Breast epithelium (tissue), 3 donors: Measurements from ENCODE around the gene NECAB3.

Source experiments
- POLR2A ChIP-seq: fragments of 450-650 bp; IDR thresholded peaks from one replicate; pipeline ENCODE4 v1.6.1; 2016; ENCODE audit warnings: antibody characterized with exemption, mild to moderate bottlenecking, moderate library complexity
- POLR2AphosphoS5 ChIP-seq, 3 donors: sonication (generic); formaldehyde crosslinking; IDR thresholded peaks; one replicate each; pipeline ENCODE4 v1.6.1; 2017; ENCODE audit warnings: antibody characterized with exemption in 3 of 3
- TF ChIP-seq, protein P1 (sequence below), 3 donors: fragments of 450-650 bp; IDR thresholded peaks; one replicate each; pipeline ENCODE4 v1.5.1; 2016 to 2017; ENCODE audit warnings: antibody characterized with exemption in 3 of 3, mild to moderate bottlenecking in 3 of 3, moderate library complexity in 3 of 3

DNA sequence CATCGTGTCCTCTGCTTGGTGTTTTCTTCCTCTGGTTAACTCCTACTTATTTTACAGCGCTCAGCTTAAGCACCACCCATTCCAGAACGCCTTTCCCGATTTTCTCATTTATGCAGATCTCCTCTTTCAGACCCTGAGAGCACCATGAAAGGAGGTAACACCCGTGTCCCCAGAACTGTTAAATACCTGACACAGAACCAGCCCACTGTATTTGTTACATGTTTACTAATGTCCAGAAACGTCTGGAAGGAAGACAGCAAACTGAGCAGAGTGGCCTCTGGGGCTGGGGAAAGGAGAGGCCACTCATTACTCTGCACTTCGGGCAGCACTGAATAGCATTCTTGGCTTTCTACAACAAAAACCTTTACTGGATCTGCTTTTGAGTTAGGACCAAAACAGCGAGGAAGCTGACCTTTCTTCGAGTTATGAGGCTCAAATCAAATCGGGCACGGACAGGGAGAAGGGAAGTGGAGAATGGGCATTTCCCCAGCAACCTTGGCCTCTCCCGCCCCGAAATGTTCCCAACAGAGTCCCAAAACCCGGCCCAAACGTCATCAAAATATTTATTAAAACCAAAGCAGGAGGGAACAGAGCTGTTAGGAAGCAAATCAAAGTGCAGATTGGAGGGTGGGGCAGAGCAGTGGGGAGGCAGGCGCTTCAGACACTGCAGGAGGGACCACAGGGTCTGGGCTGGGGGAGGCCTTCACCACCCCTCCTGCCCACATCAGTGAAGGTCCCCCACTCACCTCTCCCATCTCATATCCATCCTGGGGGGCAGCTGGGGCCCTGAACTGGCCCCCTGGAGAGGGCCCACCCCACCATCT, 1.1 kb upstream of the NECAB3 start:
- TF ChIP-seq, protein P1, sequence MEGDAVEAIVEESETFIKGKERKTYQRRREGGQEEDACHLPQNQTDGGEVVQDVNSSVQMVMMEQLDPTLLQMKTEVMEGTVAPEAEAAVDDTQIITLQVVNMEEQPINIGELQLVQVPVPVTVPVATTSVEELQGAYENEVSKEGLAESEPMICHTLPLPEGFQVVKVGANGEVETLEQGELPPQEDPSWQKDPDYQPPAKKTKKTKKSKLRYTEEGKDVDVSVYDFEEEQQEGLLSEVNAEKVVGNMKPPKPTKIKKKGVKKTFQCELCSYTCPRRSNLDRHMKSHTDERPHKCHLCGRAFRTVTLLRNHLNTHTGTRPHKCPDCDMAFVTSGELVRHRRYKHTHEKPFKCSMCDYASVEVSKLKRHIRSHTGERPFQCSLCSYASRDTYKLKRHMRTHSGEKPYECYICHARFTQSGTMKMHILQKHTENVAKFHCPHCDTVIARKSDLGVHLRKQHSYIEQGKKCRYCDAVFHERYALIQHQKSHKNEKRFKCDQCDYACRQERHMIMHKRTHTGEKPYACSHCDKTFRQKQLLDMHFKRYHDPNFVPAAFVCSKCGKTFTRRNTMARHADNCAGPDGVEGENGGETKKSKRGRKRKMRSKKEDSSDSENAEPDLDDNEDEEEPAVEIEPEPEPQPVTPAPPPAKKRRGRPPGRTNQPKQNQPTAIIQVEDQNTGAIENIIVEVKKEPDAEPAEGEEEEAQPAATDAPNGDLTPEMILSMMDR (IDR thresholded peaks at IDR 0.05): no peak
- TF ChIP-seq POLR2A (no peak), POLR2AphosphoS5 (IDR thresholded peaks at IDR 0.05) (peak in 1 of 3 donors; percentile 34)
